GM23338 (cell line): ENCODE results near the gene RAD1. TPM values are rescaled to one million over a fixed set of nuclear protein-coding genes. Genes with fewer than 3 reads are reported as not detected.

Source experiments
- ATAC-seq: fragments of 200-7000 bp; cut with Tn5 transposase; 3 replicates; pipeline ENCODE4 v1.9.1; 2020
- DNase-seq: peaks from one replicate; pipeline ENCODE4 v3.0.0-alpha.2; 2015; ENCODE audit warnings: low spot score
- H2AFZ ChIP-seq: fragments of 200-600 bp; sonication (generic); 2 replicates; pipeline ENCODE4 v1.8.0; 2016; ENCODE audit warnings: antibody characterized with exemption, mild to moderate bottlenecking, moderate library complexity
- H3F3A ChIP-seq: fragments of 200-600 bp; sonication (generic); replicated peaks from 2 replicates; pipeline ENCODE4 v1.8.0; 2017; ENCODE audit warnings: antibody characterized with exemption, mixed run types, low read depth
- H3K27ac ChIP-seq: fragments of 200-600 bp; sonication (generic); 2 replicates; pipeline ENCODE4 v1.6.1; 2016; ENCODE audit warnings: low read depth
- H3K27me3 ChIP-seq: fragments of 200-600 bp; sonication (generic); 2 replicates; pipeline ENCODE4 v1.8.0; 2016; ENCODE audit warnings: mild to moderate bottlenecking, mixed run types, moderate library complexity; ENCODE audit not compliant: insufficient read depth
- H3K36me3 ChIP-seq: fragments of 200-600 bp; sonication (generic); 2 replicates; pipeline ENCODE4 v1.8.0; 2016; ENCODE audit warnings: mild to moderate bottlenecking; ENCODE audit not compliant: insufficient read depth
- H3K4me1 ChIP-seq: fragments of 200-600 bp; sonication (generic); 2 replicates; pipeline ENCODE4 v1.8.0; 2016; ENCODE audit warnings: mild to moderate bottlenecking, moderate library complexity; ENCODE audit not compliant: insufficient read depth
- H3K4me2 ChIP-seq: fragments of 200-600 bp; sonication (generic); 2 replicates; pipeline ENCODE4 v1.7.1; 2017; ENCODE audit warnings: mixed run types
- H3K4me3 ChIP-seq: fragments of 200-600 bp; sonication (generic); 2 replicates; pipeline ENCODE4 v1.6.1; 2016; ENCODE audit warnings: mixed run types
- H3K79me2 ChIP-seq: fragments of 200-600 bp; sonication (generic); replicated peaks from 2 replicates; pipeline ENCODE4 v1.8.0; 2017; ENCODE audit warnings: mild to moderate bottlenecking; ENCODE audit not compliant: insufficient read depth
- H3K9me2 ChIP-seq: fragments of 200-600 bp; sonication (generic); 2 replicates; pipeline ENCODE4 v1.8.0; 2017; ENCODE audit not compliant: insufficient read depth
- H4K20me1 ChIP-seq: fragments of 200-600 bp; sonication (generic); replicated peaks from 2 replicates; pipeline ENCODE4 v1.8.0; 2017; ENCODE audit warnings: mild to moderate bottlenecking; ENCODE audit not compliant: insufficient read depth
- H3K27ac Mint-ChIP-seq: 2 replicates; pipeline ENCODE4 v1.8.0; 2020; ENCODE audit warnings: inconsistent platforms, mild to moderate bottlenecking, moderate library complexity, mixed read lengths
- H3K27me3 Mint-ChIP-seq: 3 replicates; pipeline ENCODE4 v1.8.0; 2022; ENCODE audit warnings: low read depth, mild to moderate bottlenecking, moderate library complexity, mixed read lengths, inconsistent platforms; ENCODE audit not compliant: insufficient read depth, poor library complexity
- H3K36me3 Mint-ChIP-seq: 3 replicates; pipeline ENCODE4 v1.8.0; 2021; ENCODE audit warnings: low read depth, mild to moderate bottlenecking, inconsistent platforms, moderate library complexity, mixed read lengths
- H3K4me1 Mint-ChIP-seq: 3 replicates; pipeline ENCODE4 v1.8.0; 2020; ENCODE audit warnings: mild to moderate bottlenecking, inconsistent platforms, mixed read lengths
- H3K4me3 Mint-ChIP-seq: 3 replicates; pipeline ENCODE4 v1.8.0; 2021; ENCODE audit warnings: moderate library complexity, mild to moderate bottlenecking, inconsistent platforms, mixed read lengths
- H3K9me3 Mint-ChIP-seq: 3 replicates; pipeline ENCODE4 v1.8.0; 2020; ENCODE audit warnings: moderate library complexity, mild to moderate bottlenecking, inconsistent platforms, mixed read lengths
- CREB1 ChIP-seq: fragments of 250-450 bp; sonication (Bioruptor Pico); IDR thresholded peaks from 2 replicates; pipeline ENCODE4 v1.5.0; 2020; ENCODE audit warnings: low read depth, mild to moderate bottlenecking, moderate library complexity
- EZH2phosphoT487 ChIP-seq: fragments of 200-600 bp; sonication (generic); IDR thresholded peaks from one replicate; pipeline ENCODE4 v1.8.1; 2018; ENCODE audit warnings: antibody characterized with exemption; ENCODE audit not compliant: unreplicated experiment
- JUNB ChIP-seq: IDR thresholded peaks from one replicate; pipeline ENCODE4 v1.6.1; 2016; ENCODE audit warnings: antibody characterized with exemption; ENCODE audit not compliant: unreplicated experiment
- NANOG ChIP-seq: IDR thresholded peaks from 2 replicates; pipeline ENCODE4 v1.6.1; 2016; ENCODE audit warnings: antibody characterized with exemption, borderline replicate concordance
- REST ChIP-seq: IDR thresholded peaks from one replicate; pipeline ENCODE4 v1.6.1; 2018; ENCODE audit warnings: antibody characterized with exemption; ENCODE audit not compliant: unreplicated experiment
- STAT1 ChIP-seq: IDR thresholded peaks from one replicate; pipeline ENCODE4 v1.6.1; 2016; ENCODE audit warnings: antibody characterized with exemption; ENCODE audit not compliant: unreplicated experiment
- ZNF331 ChIP-seq: fragments of 250-450 bp; sonication (Bioruptor Pico); IDR thresholded peaks from 2 replicates; pipeline ENCODE4 v1.5.0; 2020; ENCODE audit warnings: low read depth, mild to moderate bottlenecking, moderate library complexity
- polyA plus RNA-seq: library from polyadenylated mRNA; unstranded; fragments of >200 nt; fragmentation: Nextera tagmentation; extraction: Ambion mirVana; gene quantifications from 2 replicates; pipeline ENCODE4 v1.2.1, GENCODE V29; 2016
- total RNA-seq: library from RNA; depleted of rRNA; stranded (reverse); fragments of >200 nt; shearing (Covaris generic); gene quantifications from 2 replicates; pipeline ENCODE4 v1.2.3, GENCODE V29; 2014
- TF ChIP-seq, protein P1 (sequence below): fragments of 250-450 bp; sonication (Bioruptor Pico); IDR thresholded peaks from 2 replicates; pipeline ENCODE4 v1.5.0; 2020; ENCODE audit warnings: mild to moderate bottlenecking, moderate library complexity

Gene RAD1
- total and polyA plus RNA-seq, 2 experiments from 2014 or later = 39.3 to 40.9 TPM

GRCh38 chr5:34895641-34896419 is 19.5 kb downstream of the RAD1 start:
- TF ChIP-seq, protein P1, sequence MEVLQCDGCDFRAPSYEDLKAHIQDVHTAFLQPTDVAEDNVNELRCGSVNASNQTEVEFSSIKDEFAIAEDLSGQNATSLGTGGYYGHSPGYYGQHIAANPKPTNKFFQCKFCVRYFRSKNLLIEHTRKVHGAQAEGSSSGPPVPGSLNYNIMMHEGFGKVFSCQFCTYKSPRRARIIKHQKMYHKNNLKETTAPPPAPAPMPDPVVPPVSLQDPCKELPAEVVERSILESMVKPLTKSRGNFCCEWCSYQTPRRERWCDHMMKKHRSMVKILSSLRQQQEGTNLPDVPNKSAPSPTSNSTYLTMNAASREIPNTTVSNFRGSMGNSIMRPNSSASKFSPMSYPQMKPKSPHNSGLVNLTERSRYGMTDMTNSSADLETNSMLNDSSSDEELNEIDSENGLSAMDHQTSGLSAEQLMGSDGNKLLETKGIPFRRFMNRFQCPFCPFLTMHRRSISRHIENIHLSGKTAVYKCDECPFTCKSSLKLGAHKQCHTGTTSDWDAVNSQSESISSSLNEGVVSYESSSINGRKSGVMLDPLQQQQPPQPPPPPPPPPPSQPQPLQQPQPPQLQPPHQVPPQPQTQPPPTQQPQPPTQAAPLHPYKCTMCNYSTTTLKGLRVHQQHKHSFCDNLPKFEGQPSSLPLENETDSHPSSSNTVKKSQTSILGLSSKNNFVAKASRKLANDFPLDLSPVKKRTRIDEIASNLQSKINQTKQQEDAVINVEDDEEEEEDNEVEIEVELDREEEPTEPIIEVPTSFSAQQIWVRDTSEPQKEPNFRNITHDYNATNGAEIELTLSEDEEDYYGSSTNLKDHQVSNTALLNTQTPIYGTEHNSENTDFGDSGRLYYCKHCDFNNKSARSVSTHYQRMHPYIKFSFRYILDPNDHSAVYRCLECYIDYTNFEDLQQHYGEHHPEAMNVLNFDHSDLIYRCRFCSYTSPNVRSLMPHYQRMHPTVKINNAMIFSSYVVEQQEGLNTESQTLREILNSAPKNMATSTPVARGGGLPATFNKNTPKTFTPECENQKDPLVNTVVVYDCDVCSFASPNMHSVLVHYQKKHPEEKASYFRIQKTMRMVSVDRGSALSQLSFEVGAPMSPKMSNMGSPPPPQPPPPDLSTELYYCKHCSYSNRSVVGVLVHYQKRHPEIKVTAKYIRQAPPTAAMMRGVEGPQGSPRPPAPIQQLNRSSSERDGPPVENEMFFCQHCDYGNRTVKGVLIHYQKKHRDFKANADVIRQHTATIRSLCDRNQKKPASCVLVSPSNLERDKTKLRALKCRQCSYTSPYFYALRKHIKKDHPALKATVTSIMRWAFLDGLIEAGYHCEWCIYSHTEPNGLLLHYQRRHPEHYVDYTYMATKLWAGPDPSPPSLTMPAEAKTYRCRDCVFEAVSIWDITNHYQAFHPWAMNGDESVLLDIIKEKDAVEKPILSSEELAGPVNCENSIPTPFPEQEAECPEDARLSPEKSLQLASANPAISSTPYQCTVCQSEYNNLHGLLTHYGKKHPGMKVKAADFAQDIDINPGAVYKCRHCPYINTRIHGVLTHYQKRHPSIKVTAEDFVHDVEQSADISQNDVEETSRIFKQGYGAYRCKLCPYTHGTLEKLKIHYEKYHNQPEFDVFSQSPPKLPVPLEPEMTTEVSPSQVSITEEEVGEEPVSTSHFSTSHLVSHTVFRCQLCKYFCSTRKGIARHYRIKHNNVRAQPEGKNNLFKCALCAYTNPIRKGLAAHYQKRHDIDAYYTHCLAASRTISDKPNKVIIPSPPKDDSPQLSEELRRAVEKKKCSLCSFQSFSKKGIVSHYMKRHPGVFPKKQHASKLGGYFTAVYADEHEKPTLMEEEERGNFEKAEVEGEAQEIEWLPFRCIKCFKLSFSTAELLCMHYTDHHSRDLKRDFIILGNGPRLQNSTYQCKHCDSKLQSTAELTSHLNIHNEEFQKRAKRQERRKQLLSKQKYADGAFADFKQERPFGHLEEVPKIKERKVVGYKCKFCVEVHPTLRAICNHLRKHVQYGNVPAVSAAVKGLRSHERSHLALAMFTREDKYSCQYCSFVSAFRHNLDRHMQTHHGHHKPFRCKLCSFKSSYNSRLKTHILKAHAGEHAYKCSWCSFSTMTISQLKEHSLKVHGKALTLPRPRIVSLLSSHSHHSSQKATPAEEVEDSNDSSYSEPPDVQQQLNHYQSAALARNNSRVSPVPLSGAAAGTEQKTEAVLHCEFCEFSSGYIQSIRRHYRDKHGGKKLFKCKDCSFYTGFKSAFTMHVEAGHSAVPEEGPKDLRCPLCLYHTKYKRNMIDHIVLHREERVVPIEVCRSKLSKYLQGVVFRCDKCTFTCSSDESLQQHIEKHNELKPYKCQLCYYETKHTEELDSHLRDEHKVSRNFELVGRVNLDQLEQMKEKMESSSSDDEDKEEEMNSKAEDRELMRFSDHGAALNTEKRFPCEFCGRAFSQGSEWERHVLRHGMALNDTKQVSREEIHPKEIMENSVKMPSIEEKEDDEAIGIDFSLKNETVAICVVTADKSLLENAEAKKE (CRISPR knock-in tag) = no peak
- TF ChIP-seq NANOG = no peak
- H3K27me3 ChIP-seq = no peaks in the 10 kb centered on the region
- ATAC-seq (peak; percentile 37; the same call in 1 of the 3 replicates), DNase-seq (no peak)
- H3K4me3 ChIP-seq = no peak overlapping the region
- no peak overlapping the region for H2AFZ ChIP-seq
- H4K20me1 ChIP-seq = no peaks in the 10 kb centered on the region
- Mint-ChIP-seq H3K27me3 (no peaks in the 10 kb centered on the region), H3K36me3 (no peaks in the 10 kb centered on the region), H3K9me3 (no peaks in the 10 kb centered on the region), H3K27ac (0 out of 2 replicates have a peak overlapping the region, but pooled peaks have one; percentile 19), H3K4me1 (peaks cover 18% of the 10 kb centered on the region), H3K4me3 (no peak overlapping the region)
- H3K4me2 ChIP-seq = no peak overlapping the region
- H3K36me3 ChIP-seq = no peaks in the 10 kb centered on the region
- no peaks in the 10 kb centered on the region for H3K79me2 ChIP-seq
- peaks cover 18% of the 10 kb centered on the region; the same call in 1 of the 2 replicates for H3K4me1 ChIP-seq
- no peak overlapping the region for H3K27ac ChIP-seq
- H3K9me2 ChIP-seq = no peaks in the 10 kb centered on the region
- 0 out of 2 replicates have a peak, but pooled peaks cover 2% of the 10 kb centered on the region for H3F3A ChIP-seq

GRCh38 chr5:34894716-34895115 is 20.6 kb downstream of the RAD1 start:
- no peak overlapping the region for H2AFZ ChIP-seq
- H3K4me2 ChIP-seq = no peak overlapping the region
- Mint-ChIP-seq H3K4me3 (no peak overlapping the region), H3K4me1 (peaks cover 18% of the 10 kb centered on the region), H3K27ac (no peak overlapping the region), H3K27me3 (no peaks in the 10 kb centered on the region), H3K9me3 (no peaks in the 10 kb centered on the region), H3K36me3 (no peaks in the 10 kb centered on the region)
- H3K27ac ChIP-seq = no peak overlapping the region
- H3K4me3 ChIP-seq = no peak overlapping the region
- DNase-seq (no peak), ATAC-seq (no peak)
- H3K36me3 ChIP-seq = no peaks in the 10 kb centered on the region
- H3K27me3 ChIP-seq = no peaks in the 10 kb centered on the region
- H3K9me2 ChIP-seq = no peaks in the 10 kb centered on the region
- H4K20me1 ChIP-seq = no peaks in the 10 kb centered on the region
- peaks cover 18% of the 10 kb centered on the region; the same call in 1 of the 2 replicates for H3K4me1 ChIP-seq
- H3F3A ChIP-seq = 0 out of 2 replicates have a peak, but pooled peaks cover 2% of the 10 kb centered on the region
- no peaks in the 10 kb centered on the region for H3K79me2 ChIP-seq
- no peak for TF ChIP-seq EZH2phosphoT487
- TF ChIP-seq CREB1 = no peak
- no peak for TF ChIP-seq STAT1
- TF ChIP-seq JUNB = no peak
- TF ChIP-seq ZNF331 (CRISPR knock-in tag) = no peak
- TF ChIP-seq REST = no peak
